K562 (cell line): ENCODE measurements around the gene NOPCHAP1. TPM values are rescaled to one million over a fixed set of nuclear protein-coding genes. Genes with fewer than 3 reads are reported as not detected.

Experiments used
- BDP1 ChIP-seq: IDR thresholded peaks from 3 replicates; pipeline ENCODE4 v1.6.1; 2011; ENCODE audit not compliant: insufficient read length, insufficient read depth
- CTBP1 ChIP-seq: fragments of 450-650 bp; IDR thresholded peaks from 2 replicates; pipeline ENCODE4 v1.6.1; 2016; ENCODE audit warnings: borderline replicate concordance
- EGR1 ChIP-seq: fragments of 450-650 bp; conservative IDR thresholded peaks from 2 replicates; pipeline ENCODE4 v1.6.1; 2017; ENCODE audit warnings: mild to moderate bottlenecking
- GTF3C2 ChIP-seq: IDR thresholded peaks from 3 replicates; pipeline ENCODE4 v1.6.1; 2011; ENCODE audit warnings: borderline replicate concordance, mild to moderate bottlenecking, moderate library complexity; ENCODE audit not compliant: insufficient read length; ENCODE audit errors: extremely low read depth
- LEF1 ChIP-seq: fragments of 450-650 bp; IDR thresholded peaks from 2 replicates; pipeline ENCODE4 v1.6.1; 2016; ENCODE audit warnings: mild to moderate bottlenecking
- MAZ ChIP-seq, 2 experiments: fragments of 450-650 bp in 1 of 2; sonication (generic) in 1 of 2; formaldehyde crosslinking; IDR thresholded peaks in 1 of 2; conservative IDR thresholded peaks in 1 of 2; 2 replicates each; pipeline versions ENCODE4 v1.4.0 to v1.5.0; 2020; ENCODE audit warnings: mild to moderate bottlenecking in 1 of 2, missing genetic modification reagents in 1 of 2
- MLX ChIP-seq, 2 experiments: fragments of 450-650 bp in 1 of 2; sonication (generic) in 1 of 2; formaldehyde crosslinking; conservative IDR thresholded peaks; 2 replicates each; pipeline versions ENCODE4 v1.4.0 to v1.8.1; 2020 to 2022; ENCODE audit warnings: mild to moderate bottlenecking in 1 of 2, missing genetic modification reagents in 1 of 2
- MNT ChIP-seq, 2 experiments: fragments of 450-650 bp; conservative IDR thresholded peaks; 2 replicates each; pipeline ENCODE4 v1.6.1; 2017; ENCODE audit warnings: mild to moderate bottlenecking in 2 of 2, moderate library complexity in 2 of 2
- SMAD3 ChIP-seq: fragments of 450-650 bp; formaldehyde crosslinking; conservative IDR thresholded peaks from 2 replicates; pipeline ENCODE4 v1.4.0; 2020; ENCODE audit warnings: mild to moderate bottlenecking
- SP1 ChIP-seq: sonication (generic); formaldehyde crosslinking; IDR thresholded peaks from 2 replicates; pipeline ENCODE4 v1.8.1; 2022; ENCODE audit warnings: mild to moderate bottlenecking, missing genetic modification reagents
- SUPT5H ChIP-seq: fragments of 450-650 bp; IDR thresholded peaks from 2 replicates; pipeline ENCODE4 v1.6.1; 2016
- TAF15 ChIP-seq: fragments of 200-400 bp; formaldehyde crosslinking; IDR thresholded peaks from 2 replicates; pipeline ENCODE4 v1.6.1; 2017; ENCODE audit warnings: mild to moderate bottlenecking, low read depth, low read length, moderate library complexity
- THAP7 ChIP-seq: fragments of 250-450 bp; sonication (Bioruptor Pico); IDR thresholded peaks from 2 replicates; pipeline ENCODE4 v1.5.0; 2021
- THRAP3 ChIP-seq: fragments of 450-650 bp; IDR thresholded peaks from 2 replicates; pipeline ENCODE4 v1.6.1; 2016; ENCODE audit warnings: mild to moderate bottlenecking, inconsistent platforms, borderline replicate concordance
- ZNF212 ChIP-seq: fragments of 450-650 bp; formaldehyde crosslinking; IDR thresholded peaks from 2 replicates; pipeline ENCODE4 v1.4.0; 2020; ENCODE audit warnings: mild to moderate bottlenecking
- polyA plus RNA-seq, 8 experiments: library from polyadenylated mRNA; depleted of rRNA in 4 of 8; stranded (reverse) in 5 of 8; unstranded in 3 of 8; fragments of >200 nt; fragmentation: Nextera tagmentation in 2 of 8; fragmentation: Illumina TruSeq in 1 of 8; extraction: Ambion mirVana in 2 of 8; extraction: Trizol in 1 of 8; gene quantifications; 2 replicates each; pipeline versions ENCODE4 v1.2.1 to v1.2.3, GENCODE V29; 2011 to 2014; ENCODE audit warnings: inconsistent platforms in 1 of 8, missing spikeins in 1 of 8
- total RNA-seq, 7 experiments: library from RNA; depleted of rRNA in 6 of 7; stranded (reverse); fragments of >200 nt in 6 of 7; fragmentation: Illumina TruSeq in 2 of 7; extraction: Trizol in 2 of 7; gene quantifications; 2 replicates each; pipeline versions ENCODE4 v1.2.1 to v1.2.3, GENCODE V29; 2011 to 2021; ENCODE audit warnings: low replicate concordance in 1 of 7

NOPCHAP1 gene
- total and polyA plus RNA-seq, 9 of the 15 experiments (the other 6 are each of a cell fraction or from before 2014, with no cell fraction given): 19.4 to 108 (median 33.4) TPM

GRCh38 chr12:104986022-104986941 lies at the start of gene NOPCHAP1 (continued):
- TF ChIP-seq MAZ (CRISPR knock-in tag; conservative IDR thresholded peaks at IDR 0.05 in 1 of 2, IDR thresholded peaks at IDR 0.05 in 1 of 2) (peak; percentile 50 to 66; a peak in 2 of 4 replicates), GTF3C2 (no peak), MNT (conservative IDR thresholded peaks at IDR 0.05) (peak; percentile 96 to 98), SMAD3 (CRISPR knock-in tag) (0 out of 2 replicates have a peak, but pooled peaks have one; percentile 15), EGR1 (peak; percentile 50; the same call in 1 of the 2 replicates), LEF1 (no peak), SP1 (peak; percentile 73), MLX (CRISPR knock-in tag; conservative IDR thresholded peaks at IDR 0.05) (no peak), BDP1 (no peak), CTBP1 (0 out of 2 replicates have a peak, but pooled peaks have one; percentile 43), THAP7 (CRISPR knock-in tag) (no peak), SUPT5H (peak; percentile 89), THRAP3 (no peak), TAF15 (no peak), ZNF212 (CRISPR knock-in tag) (no peak)
